A172 (cell line): Measurements from ENCODE around the gene SELENOI. TPM values are rescaled to one million over a fixed set of nuclear protein-coding genes. Genes with fewer than 3 reads are reported as not detected.

Experiments used
- DNase-seq: peaks from one replicate; pipeline ENCODE4 v3.0.0-alpha.2; 2015; ENCODE audit warnings: low spot score
- total RNA-seq: library from RNA; depleted of rRNA; stranded (reverse); fragments of >200 nt; shearing (Covaris generic); gene quantifications from 2 replicates; pipeline ENCODE4 v1.2.3, GENCODE V29; 2014

The SELENOI gene
- total RNA-seq, 1 experiment from 2014 or later = 20.6 TPM

- DNase-seq = no peak
Measured at GRCh38 chr2:26410764-26411243, 64.9 kb downstream of the SELENOI start.

- DNase-seq = no peak
Measured at GRCh38 chr2:26411419-26411818, 65.5 kb downstream of the SELENOI start.

GRCh38 chr2:26412091-26412673 is 66.2 kb downstream of the SELENOI start:
- DNase-seq = no peak

DNA sequence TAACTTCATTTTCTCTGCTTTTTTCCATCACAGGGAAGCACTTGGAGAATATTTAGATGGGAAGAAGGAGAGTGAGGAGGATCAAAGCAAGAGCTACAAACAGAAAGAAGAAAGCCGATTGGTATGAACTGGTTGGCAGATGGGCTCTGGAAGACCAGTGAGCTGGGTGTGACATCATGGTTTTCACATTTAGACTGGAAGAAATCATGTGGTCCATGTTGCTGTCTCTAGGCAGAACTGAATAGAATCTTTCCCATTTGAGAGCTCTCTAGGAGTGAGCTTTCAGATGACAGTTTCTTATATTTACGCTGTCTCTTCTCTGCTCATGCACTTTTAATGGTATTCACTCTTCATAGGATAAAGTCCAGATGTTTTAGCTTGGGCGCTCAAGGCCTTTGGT is 68.4 kb downstream of the SELENOI start:
- DNase-seq = peak; percentile 28

DNA sequence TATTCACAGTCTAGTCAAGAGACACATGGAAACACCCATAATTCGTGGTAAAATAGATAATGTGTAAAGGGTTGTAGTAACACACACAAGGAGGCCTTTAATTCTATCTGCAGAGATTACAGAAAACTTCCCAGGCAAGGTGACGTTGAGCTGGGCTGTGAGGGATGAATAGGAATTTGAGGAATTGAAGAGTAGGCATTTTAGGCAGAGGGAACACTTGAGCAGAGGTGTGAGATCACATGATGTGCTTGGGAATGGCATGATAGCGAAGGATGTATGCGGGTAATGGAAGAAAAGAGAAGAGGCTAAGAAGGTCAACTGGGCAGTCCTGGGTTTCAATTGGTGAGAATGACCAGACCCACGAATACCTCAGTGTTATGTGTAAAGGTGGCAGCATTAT is 76.0 kb downstream of the SELENOI start:
- DNase-seq = no peak

- DNase-seq = no peak
Measured at GRCh38 chr2:26422947-26423629, 77.1 kb downstream of the SELENOI start.

GRCh38 chr2:26423750-26424149 is 77.8 kb downstream of the SELENOI start:
- DNase-seq = no peak

- no peak for DNase-seq
Measured at GRCh38 chr2:26424221-26424620, 78.3 kb downstream of the SELENOI start.

DNA sequence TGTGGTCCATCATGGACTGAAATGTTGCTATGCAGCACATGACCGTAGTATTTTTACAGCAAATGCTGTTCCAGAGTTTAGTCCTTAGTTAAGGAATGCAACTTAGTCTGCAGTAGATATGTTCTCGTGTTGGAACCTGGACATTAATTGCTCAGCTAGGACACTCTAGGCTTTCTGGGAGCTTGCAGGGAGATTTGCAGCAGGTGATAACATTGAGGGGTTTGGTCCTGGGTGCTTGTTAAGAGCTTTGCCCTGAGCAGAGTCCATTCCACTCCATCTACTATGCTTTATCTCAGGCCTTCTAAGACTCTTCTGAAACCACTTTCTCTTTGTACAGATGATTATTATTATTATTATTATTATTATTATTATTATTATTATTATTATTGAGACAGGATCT is 82.9 kb downstream of the SELENOI start:
- DNase-seq = no peak

DNA sequence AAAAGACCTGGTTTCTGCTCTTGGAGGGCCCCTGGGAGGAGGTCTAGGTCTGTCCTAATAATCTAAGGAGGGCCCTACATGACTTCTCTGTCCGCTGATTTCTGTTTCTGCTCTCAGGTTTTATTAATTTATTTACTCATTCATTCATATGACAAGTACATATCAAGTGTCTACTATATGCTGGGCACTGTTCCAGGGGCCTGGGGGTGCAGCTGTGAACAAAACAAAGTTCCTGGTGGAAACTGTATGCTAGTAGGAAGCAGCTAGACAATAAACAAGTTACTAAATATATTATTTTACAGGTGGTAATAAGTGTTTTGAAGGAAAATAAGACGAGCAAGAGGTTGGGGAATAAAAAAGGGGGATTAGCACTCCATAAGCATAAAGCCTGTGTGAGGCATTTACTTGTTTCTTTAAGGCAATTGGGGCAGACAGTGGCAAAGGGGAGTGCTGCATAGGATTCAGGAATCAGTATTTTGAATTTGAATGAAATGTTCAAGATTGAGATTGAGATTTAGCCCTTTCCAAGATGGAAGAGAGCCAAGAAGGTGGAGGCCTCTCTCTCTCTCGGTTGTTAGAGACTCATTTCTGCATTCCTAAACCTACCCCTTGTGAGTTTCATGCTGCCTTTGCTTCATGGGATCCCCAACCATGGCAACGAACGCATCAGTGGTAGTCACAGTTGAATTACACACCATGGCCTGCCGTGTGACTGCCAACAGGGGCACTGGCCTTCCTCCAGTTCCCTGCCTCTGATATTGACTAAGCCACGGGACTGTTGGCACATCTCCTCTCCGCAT is 84.0 kb downstream of the SELENOI start:
- no peak for DNase-seq

DNA sequence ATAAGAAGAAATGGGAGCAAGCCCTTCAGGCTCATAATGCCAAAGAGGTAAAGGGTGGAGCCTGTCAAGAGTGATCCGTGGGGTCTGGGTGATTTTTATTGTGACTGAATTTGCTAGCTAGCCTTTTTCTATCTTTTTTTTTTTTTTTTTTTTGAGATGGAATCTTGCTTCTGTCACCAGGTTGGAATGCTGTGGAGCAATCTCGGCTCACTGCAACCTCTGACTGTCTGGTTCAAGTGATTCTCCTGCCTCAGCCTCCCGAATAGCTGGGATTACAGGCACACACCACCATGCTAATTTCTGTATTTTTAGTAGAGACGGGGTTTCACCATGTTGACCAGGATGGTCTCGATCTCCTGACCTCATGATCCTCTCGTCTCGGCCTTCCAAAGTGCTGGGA is 84.9 kb downstream of the SELENOI start:
- DNase-seq = no peak

- DNase-seq = no peak
Measured at GRCh38 chr2:26432363-26432762, 86.4 kb downstream of the SELENOI start.

- no peak for DNase-seq
Measured at GRCh38 chr2:26432859-26433258, 86.9 kb downstream of the SELENOI start.

DNA sequence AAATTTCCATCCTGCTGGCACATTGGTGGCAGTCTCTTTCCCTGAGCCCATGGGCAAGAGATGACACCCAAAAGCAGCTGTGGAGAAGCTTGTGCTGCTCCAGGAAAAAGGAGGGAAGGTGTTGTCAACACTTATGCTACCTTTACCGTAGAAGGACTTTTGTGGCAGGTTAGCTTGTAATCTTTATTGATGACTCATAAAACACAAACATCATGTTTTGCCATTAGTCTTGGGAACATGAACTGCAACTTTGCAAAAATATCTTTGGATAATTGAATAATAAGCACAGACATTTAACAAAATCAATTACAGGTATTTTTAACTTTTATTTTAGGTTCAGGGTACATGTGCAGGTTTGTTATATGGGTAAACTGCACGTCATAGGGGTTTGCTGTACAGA is 89.2 kb downstream of the SELENOI start:
- no peak for DNase-seq

DNA sequence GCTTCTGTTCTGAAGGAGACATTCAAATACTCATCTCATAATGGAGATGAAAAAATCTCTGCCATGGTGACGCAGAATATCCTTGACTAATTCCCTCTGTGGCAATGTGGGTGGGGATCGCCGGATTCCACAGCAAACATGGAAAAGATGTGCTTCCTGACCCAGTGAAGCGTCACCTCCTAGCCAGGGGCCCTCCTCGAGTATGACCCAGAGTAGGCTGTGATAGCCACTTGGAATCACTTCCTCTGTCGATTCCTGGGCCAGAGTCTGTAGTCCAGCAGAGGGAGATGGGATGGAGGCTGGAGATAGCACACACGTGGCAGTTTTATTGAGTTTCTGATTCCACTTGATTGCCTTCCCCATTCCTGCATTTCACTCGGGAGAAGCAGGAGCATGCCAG is 92.6 kb downstream of the SELENOI start:
- no peak for DNase-seq

DNA sequence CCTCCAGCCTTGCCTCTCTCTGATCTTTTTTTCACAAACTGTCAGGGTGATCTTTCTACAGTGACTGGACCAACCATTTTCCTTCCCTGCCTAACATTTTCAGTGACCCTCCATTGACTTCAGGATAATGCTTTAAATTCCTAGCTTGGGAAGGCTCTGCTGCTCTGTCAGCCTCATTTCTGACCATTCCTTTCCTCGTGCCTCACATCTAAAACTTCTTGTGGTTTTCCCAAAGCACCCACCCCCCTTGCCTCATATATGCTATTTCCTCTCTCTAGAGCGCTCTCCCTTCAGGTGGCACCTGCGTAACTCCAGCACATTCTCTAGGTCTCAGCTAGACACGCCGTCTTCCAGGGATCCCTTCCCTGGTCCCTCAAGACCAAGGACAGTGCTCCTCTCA is 93.0 kb downstream of the SELENOI start:
- no peak for DNase-seq

DNA sequence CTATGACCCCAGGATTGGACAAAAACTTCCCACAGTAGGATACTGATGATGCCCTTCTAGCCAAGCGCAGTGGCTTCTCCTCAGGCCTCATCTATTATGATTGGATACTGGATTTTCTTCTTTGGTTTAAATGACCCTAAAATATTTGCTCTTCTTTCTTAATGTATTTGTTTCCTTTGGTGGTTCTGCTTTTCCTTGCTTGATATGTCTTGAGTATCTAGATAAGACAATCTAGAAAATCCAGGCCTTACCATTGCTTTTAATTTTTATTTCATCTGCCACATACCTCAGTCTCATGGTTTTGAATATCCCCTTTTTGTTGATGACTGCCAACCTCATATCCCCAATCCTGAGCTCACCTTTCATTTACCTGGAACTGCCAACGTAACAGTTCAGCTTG is 96.4 kb downstream of the SELENOI start:
- DNase-seq = no peak

DNA sequence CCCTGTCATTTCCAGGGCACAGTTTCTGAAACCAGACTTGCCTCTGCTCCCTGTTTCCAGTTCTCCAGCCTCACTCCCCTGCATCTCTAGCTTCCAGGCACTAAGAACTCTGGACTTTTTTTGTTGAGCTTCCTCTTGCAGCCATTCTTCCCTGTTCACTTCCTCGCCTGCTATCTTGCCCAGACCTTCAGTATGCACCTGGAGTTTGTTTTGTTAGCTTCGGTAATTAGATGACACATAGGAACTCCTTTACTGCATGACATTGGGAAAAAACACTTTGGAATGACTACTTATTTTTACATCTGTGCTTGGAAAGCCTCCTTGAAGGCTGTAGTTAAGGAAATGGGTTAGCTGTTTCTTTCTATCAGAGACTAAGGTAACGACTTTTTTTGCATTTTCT is 96.8 kb downstream of the SELENOI start:
- no peak for DNase-seq

DNA sequence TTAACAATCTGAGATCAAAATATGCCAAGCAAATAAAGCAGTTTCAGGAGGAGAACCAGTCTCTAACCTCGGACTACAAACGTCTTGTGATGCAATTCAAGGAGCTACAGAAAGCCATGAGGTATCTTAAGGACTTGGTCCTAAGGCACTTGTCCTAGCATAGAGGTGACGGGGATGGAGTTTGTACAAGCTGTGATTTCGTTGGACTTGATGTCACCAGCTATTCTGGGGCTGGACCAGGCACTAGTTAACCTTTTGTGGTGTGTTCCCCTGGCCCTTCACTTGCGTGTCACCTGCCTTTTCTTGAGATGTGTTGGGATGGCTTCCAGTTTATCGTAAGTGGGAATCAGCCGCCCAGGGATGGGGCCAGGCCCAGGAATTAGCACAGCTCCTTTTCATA is 98.3 kb downstream of the SELENOI start:
- no peak for DNase-seq
